ENCODE measurements around the gene BPI.
"Not testable (repeated sequence)": the region's sequence is repeated elsewhere in the genome, so short reads cannot be mapped to it uniquely, and the experiment has no call there.

The BPI gene

DNA sequence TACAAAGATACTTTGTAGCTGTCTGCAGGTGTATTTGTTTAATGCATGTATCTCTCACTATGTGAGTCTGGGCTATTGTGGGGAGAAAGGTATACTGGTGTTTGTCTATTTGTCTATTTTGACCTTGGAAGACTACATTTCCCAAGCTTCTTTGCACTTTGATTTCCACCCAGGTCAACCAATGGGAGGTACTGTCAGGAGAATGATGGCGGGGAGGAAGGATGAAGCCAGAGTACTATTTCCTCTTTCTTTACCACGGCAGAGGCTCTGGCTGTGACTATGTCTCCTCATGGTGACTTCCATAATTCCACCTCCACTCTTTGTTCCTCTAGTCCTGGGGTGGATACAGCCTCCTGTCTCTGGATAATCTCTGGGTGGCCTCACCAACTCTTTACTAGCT is 65.4 kb downstream of the BPI start:
- H3K4me1 Mint-ChIP-seq = no peaks in the 10 kb centered on the region
- TF ChIP-seq, protein P1, sequence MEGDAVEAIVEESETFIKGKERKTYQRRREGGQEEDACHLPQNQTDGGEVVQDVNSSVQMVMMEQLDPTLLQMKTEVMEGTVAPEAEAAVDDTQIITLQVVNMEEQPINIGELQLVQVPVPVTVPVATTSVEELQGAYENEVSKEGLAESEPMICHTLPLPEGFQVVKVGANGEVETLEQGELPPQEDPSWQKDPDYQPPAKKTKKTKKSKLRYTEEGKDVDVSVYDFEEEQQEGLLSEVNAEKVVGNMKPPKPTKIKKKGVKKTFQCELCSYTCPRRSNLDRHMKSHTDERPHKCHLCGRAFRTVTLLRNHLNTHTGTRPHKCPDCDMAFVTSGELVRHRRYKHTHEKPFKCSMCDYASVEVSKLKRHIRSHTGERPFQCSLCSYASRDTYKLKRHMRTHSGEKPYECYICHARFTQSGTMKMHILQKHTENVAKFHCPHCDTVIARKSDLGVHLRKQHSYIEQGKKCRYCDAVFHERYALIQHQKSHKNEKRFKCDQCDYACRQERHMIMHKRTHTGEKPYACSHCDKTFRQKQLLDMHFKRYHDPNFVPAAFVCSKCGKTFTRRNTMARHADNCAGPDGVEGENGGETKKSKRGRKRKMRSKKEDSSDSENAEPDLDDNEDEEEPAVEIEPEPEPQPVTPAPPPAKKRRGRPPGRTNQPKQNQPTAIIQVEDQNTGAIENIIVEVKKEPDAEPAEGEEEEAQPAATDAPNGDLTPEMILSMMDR (IDR thresholded peaks at IDR 0.05; ENCODE audit: unreplicated experiment in 3 of 3) = no peak
- H3K4me3 Mint-ChIP-seq = no peak overlapping the region
- H3K27ac Mint-ChIP-seq = no peak overlapping the region
- peaks cover 10% of the 10 kb centered on the region for H3K27me3 Mint-ChIP-seq (ENCODE audit: low read depth)
- no peaks in the 10 kb centered on the region for H3K36me3 Mint-ChIP-seq (ENCODE audit: low read depth)
- no peaks in the 10 kb centered on the region for H3K9me3 Mint-ChIP-seq

DNA sequence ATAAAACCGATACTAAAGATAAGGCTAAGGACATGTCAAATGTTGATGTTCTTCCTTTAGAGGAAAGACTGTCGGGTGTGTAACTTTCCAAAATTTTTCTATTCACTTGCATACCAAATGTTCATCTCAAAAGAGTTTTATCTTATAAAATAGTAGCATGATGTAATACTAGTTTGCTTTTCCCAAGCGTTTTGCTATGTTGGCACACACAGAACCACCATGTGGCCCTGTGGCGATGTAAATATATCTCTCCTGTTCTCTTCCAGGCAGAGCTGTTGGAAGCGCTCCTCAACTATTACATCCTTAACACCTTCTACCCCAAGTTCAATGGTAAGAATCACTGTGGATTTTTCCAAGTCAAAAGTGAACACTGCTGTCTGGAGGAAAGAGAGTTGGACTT is 68.8 kb downstream of the BPI start:
- Mint-ChIP-seq H3K4me3 (no peak overlapping the region), H3K36me3 (ENCODE audit: low read depth) (no peaks in the 10 kb centered on the region), H3K27me3 (ENCODE audit: low read depth) (peaks cover 10% of the 10 kb centered on the region)

DNA sequence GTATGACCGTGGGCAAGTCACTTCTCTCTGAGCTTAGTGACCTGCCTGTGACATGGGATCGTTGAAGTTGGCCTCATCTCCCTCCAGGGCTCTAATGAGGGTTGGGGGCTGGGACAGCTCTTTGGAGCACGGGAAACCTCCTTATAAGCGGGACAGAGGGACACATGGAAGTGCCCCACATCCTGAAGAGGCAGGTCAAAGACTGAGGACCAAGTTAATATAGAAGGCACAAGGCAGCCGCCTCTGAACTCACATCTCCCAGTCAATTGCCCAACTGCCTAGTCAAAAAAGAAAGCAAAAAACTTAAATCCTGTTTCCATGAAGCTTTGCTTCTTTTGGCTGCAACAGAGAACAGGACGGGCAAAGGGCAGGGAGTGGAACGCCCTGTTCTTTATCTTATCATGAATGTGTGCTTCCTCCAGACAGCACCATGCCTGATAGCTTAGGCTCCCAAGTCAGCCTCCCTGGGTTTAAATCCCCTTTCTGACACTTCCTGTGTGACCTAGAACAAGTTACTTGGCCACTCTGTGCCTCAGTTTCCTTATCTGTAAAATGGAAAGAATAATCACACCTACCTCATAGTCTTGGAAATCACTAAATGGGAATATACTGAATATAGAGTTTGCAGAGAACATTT is 69.4 kb downstream of the BPI start:
- H3K9me3 Mint-ChIP-seq = peaks cover 4% of the 10 kb centered on the region
- TF ChIP-seq, protein P1 (IDR thresholded peaks at IDR 0.05; ENCODE audit: unreplicated experiment in 3 of 3) = no peak
- H3K4me1 Mint-ChIP-seq = no peaks in the 10 kb centered on the region
- no peaks in the 10 kb centered on the region for H3K36me3 Mint-ChIP-seq (ENCODE audit: low read depth)
- H3K27ac Mint-ChIP-seq = no peak overlapping the region
- peaks cover 10% of the 10 kb centered on the region for H3K27me3 Mint-ChIP-seq (ENCODE audit: low read depth)
- no peak overlapping the region for H3K4me3 Mint-ChIP-seq

More for the DNA sequence above, 68.8 kb downstream of the BPI start:
- Mint-ChIP-seq H3K27ac (no peak overlapping the region), H3K9me3 (peaks cover 4% of the 10 kb centered on the region), H3K4me1 (no peaks in the 10 kb centered on the region)
- TF ChIP-seq, protein P1 (IDR thresholded peaks at IDR 0.05; ENCODE audit: unreplicated experiment in 3 of 3) = no peak

DNA sequence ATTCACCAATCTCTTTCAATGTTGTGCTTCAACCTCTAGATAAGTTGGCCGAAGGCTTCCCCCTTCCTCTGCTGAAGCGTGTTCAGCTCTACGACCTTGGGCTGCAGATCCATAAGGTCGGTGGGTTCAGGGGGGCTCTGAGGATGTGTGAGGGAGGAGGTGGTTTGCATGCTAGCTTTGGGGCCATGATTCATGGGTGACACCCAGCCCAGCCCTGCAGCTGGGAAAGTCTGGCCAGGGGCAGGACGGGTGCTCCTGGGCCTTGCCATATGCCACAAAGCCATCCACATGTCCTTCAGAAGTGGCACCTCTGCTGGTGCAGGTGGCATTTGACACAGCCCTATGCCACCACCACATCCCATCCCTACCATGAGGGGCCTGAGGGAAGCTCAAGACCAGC is 69.9 kb downstream of the BPI start:
- Mint-ChIP-seq H3K4me3 (no peak overlapping the region), H3K36me3 (ENCODE audit: low read depth) (no peaks in the 10 kb centered on the region), H3K4me1 (no peaks in the 10 kb centered on the region), H3K27me3 (ENCODE audit: low read depth) (peaks cover 10% of the 10 kb centered on the region), H3K9me3 (peaks cover 4% of the 10 kb centered on the region), H3K27ac (no peak overlapping the region)
- TF ChIP-seq, protein P1 (IDR thresholded peaks at IDR 0.05; ENCODE audit: unreplicated experiment in 3 of 3) = no peak

DNA sequence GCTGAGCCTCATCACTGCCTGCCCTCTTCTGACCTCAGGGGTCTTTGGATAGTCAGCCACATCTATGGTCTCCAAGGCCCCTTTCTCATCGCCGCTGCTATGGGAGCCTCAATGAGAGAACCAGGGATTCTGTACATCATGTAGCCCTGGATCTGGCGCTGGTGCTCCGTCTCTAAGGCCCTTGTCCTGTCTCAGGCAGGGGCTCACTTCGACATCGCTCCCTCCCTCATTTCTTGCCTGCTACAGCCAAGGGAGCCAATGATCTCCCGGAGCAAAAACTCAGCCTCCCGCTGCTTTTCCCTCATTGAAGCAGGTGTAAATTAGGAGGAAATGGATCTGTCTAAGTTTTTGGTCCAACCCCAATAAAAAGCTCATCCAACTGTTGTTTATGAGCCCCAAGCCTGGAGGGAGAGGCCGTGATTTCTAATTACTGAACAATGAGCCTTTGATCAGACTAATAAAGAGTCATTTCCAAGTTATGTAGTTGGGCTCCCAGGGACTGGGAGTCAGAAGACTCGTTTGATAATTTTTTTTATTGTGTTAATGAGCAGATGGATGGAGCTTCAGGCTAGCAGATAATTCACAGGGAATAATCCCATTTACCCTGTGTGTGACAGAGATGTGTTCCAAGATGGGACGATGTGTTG is 73.2 kb downstream of the BPI start:
- Mint-ChIP-seq H3K4me3 (no peak overlapping the region), H3K4me1 (no peaks in the 10 kb centered on the region), H3K27me3 (ENCODE audit: low read depth) (peaks cover 5% of the 10 kb centered on the region), H3K27ac (no peak overlapping the region), H3K36me3 (ENCODE audit: low read depth) (no peaks in the 10 kb centered on the region), H3K9me3 (peaks cover 4% of the 10 kb centered on the region)
- TF ChIP-seq, protein P1 (IDR thresholded peaks at IDR 0.05; ENCODE audit: unreplicated experiment in 3 of 3) = no peak

DNA sequence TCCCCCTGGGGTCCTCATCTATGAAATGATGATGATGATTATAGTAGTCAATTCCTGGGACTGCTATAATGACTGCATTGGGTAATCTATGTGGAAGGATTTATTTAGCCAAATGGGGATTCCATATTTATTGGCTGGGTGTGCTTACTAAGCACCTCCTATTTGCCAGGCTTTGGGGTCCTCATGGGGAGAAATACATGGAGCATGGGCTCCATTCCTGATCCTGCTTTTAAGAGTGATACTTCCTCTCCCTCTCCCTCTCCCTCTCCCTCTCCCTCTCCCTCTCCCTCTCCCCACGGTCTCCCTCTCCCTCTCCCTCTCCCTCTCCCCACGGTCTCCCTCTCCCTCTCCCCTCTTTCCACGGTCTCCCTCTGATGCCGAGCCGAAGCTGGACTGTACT is 73.9 kb downstream of the BPI start:
- not testable (repeated sequence) for H3K27me3 Mint-ChIP-seq (ENCODE audit: low read depth); H3K4me3 Mint-ChIP-seq; H3K27ac Mint-ChIP-seq; H3K36me3 Mint-ChIP-seq (ENCODE audit: low read depth); H3K9me3 Mint-ChIP-seq; H3K4me1 Mint-ChIP-seq
